ENCODE measurements around the gene NOL3.

Gene NOL3

DNA sequence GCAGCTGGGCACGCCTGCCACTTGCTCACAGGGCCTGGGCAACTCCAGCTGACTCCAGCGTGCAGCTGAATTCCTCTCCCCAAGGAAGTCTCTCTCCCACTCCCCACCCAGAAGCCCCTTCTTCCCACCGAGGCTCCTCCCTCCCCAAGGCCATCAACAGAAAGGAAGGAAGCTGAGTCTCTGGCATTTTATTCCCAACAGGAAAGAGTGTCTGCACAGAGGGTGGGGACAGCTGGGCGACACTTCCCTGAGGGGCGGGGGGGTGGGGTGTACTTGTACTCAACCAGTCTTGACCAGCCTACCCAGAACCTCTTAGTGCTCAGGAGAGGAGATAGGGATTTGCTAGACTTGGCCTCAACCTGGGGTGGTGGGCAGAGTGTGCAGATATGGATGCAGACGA lies 19.7 kb downstream of the NOL3 start, which contains the start of gene EXOC3L1:
Gene EXOC3L1 (minus strand): TSS at position 96 of the 400 bp plus-strand sequence. CDS start 460 bp downstream, outside the sequence.
- DNase-seq (ENCODE audit: low spot score), result no peak

DNA sequence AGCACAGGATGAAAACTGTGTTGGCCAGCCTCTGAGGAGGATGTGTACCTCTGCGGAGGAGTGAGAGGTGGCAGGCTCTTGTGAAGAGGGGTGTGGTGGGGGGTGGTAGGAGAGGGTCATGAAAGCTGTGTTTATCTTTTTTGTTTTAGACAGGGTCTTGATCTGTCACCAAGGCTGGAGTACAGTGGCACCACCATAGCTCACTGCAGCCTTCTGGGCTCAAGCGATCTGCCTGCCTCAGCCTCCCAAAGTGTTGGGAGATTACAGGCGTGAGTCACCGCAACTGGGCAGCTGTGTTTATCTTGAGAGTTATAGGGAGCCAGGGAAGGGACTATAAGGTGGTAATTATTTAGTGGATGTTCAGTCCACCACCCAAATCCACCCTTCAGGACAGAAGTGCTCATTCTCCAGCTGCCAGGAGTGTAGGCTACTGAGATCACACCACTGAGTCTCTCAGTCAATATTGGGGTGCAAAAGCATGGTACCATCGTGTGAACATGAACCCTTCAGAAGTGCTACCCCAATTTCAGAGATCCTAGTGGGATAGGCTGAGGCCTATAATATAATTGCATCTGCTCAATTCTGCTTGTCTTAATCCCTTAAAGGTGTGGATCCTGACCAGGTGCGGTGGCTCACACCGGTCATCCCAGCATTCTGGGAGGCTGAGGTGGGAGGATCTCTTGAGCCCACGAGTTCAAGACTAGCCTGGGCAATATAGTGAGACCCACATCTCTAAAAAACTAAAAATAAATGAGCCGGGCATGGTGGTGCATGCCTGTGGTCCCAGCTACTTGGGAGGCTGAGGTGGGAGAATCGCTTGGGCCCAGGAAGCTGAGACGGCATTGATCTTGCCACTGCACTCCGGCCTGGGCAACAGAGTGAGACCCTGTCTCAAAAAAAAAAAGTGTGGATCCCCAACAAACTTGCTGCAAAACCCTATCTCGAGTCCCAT lies 20.4 kb downstream of the NOL3 start:
- DNase-seq (ENCODE audit: low spot score), result peak; percentile 88

DNA sequence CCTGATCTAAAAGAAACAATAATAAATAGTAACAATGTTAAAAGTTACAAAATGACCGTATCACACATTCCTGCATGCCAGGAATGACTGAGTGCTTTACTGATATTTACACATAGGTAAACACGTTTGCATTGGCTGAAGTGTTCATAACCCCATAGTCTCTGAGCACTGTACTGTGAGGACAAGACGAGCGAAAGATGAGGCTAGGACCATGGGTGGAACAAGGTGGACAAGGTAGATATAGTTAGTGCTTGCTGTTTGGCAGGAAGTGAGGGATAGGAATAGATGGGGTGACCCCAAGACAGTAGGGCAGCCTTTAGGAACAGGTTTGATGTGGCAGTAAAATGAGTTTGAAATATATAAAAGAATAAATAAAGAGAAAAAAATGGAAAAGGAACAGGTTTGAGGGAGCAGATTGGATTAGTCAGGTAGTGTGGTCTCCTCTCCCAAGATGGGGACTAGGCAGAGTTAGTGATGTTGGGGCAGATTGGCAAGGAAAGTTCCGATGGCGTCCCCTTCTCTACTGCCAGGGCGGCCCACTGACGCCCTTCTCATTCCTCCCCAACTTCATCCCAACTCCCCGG lies 21.2 kb downstream of the NOL3 start:
- peak; percentile 67 for DNase-seq (ENCODE audit: low spot score)

DNA sequence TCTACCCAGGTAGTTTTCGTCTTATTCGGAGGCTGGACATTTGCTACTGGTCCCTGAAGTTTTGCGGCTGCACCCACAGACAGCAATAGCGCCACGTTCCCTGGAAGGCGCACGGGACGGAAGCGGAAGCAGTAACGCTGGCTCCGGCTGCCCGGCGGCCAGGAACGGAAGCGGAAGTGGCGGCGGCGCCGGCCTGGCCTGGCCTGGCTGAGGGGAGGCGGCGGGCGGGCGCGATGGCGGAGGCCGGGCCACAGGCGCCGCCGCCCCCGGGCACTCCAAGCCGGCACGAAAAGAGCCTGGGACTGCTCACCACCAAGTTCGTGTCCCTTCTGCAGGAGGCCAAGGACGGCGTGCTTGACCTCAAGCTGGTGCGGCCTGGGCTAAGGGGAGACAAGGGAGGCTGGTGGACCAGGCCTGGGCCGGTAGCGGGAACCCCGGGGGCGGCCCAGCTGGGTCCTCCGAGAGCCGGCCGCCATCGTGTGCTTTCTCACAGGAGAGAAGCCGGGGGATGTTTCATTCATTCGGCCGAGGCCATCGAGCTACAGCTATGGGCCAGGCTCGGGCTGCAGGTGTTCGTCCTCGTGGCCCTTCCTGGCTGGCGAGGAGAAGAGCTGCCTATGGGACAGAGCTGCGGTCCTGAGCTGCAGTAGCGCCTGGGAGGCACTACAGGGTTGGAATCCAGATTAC lies 21.8 kb downstream of the NOL3 start, which contains the start of gene E2F4:
Gene E2F4 (plus strand): TSS at position 161 of the 687 bp plus-strand sequence. CDS start 73 bp downstream, at position 234.
- peak; percentile 94 for DNase-seq (ENCODE audit: low spot score)

DNA sequence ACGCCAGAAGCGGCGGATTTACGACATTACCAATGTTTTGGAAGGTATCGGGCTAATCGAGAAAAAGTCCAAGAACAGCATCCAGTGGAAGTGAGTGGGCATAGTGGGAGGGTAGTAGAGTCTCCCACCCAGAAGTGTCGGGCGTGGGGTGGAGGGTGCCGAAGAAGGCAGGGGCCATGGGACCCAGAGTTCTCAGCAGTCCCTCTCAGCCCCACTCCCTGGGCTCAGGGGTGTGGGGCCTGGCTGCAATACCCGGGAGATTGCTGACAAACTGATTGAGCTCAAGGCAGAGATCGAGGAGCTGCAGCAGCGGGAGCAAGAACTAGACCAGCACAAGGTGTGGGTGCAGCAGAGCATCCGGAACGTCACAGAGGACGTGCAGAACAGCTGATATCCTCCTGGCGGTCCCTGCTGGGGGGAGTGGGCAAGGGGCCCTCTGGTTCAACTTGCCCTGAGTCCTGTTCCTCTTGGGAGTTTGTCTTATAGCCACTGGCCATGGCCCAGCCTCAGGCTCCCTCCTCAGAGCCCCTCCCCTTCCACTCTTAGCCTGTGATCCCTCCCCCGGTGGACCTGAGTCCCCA lies 22.5 kb downstream of the NOL3 start:
- DNase-seq (ENCODE audit: low spot score), result peak; percentile 62

DNA sequence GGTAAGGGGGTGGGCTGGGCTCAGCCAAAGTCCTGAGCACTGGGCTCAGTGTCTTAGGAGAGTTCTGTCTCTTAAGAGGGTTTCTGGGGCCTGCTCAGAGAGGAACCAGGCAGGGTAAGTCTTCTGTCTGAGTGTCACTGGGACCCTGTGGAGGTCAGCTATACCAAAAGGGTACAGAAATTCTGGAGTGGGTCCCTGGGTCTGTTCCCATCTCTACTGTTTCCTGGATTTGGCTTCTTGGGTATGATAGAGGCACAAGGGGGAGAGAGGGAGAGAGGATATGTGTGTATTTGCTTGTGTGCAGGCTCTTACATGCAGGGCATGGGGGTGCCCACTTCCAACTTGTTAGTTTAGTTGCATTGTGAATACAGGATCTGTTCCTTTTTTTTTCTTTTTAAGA lies 23.2 kb downstream of the NOL3 start:
- peak; percentile 59 for DNase-seq (ENCODE audit: low spot score)

DNA sequence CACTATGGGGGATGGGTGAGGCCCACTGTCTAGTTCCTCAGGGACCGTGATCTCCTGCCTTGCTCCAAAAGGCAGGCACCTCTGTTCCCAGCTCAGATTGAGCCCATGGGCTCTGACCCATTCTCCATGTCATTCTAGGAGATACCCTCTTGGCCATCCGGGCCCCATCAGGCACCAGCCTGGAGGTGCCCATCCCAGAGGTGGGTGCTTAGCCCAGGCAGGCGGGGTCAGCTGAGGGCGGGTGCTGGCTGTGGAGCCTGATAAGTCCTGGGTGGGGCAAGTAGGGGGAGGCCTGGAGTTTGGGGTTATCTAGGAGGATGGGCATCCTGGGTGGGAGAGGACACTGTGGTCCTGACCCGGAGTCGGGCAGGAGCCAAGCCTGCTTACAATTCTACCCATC lies 23.9 kb downstream of the NOL3 start:
- peak; percentile 89 for DNase-seq (ENCODE audit: low spot score)

DNA sequence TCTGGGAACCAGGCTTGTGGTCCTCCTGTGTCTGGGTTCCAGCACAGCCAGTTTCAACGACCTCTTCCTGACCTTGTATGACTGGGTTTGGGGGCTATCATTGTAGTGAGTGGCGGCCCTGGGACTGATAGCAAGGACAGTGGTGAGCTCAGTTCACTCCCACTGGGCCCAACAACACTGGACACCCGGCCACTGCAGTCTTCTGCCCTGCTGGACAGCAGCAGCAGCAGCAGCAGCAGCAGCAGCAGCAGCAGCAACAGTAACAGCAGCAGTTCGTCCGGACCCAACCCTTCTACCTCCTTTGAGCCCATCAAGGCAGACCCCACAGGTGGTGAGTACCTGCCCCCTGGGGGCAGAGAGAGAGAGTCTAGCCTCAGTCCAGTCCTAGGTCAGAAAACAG lies 25.3 kb downstream of the NOL3 start:
- peak; percentile 41 for DNase-seq (ENCODE audit: low spot score)

DNA sequence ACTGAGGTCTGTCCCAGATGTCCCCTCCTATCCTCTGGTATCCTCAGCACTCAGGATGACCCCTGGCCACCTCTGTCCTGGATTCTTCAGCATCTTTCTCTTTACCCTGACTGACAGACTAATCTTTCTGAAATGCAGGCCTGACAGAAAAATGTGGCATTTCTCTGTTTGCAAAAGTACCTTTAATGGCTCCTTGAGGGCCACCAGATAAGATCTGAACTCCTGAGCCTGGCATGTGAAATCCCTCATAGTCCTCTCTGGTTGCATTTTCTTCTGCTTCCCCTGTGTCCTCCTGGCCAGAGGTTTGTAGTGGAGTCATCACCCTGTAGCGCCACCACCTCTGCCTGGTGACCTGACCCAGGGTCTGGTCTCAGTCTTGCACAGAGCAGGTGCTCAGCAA lies 26.5 kb downstream of the NOL3 start:
- peak; percentile 35 for DNase-seq (ENCODE audit: low spot score)

DNA sequence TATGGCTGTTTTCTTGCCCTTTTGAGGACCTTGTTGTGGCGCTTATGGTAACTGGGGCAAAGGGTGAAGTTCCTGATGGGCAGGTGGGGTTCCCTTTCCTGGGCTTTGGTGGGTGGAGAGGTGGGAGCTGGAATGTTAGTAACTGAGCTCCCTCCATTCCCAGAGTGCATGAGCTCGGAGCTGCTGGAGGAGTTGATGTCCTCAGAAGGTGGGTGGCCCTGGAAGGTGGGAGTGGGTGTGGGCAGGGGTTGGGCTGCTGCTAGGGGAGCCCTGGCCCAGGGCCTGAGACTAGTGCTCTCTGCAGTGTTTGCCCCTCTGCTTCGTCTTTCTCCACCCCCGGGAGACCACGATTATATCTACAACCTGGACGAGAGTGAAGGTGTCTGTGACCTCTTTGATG lies 27.4 kb downstream of the NOL3 start:
- DNase-seq (ENCODE audit: low spot score), result no peak

DNA sequence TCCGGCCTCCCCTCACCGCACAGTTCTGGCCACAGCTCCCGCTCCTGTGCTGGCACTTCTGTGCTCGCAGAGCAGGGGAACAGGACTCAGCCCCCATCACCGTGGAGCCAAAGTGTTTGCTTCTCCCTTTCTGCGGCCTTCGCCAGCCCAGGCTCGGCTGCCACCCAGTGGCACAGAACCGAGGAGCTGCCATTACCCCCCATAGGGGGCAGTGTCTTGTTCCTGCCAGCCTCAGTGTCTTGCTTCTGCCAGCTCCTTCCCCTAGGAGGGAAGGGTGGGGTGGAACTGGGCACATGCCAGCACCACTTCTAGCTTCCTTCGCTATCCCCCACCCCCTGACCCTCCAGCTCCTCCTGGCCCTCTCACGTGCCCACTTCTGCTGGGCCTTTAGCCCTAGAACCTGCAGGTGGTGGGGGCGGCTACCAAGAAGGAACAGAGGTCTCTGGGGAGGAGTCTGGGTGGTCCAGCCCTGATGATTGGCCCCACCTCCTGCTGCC lies 27.9 kb downstream of the NOL3 start:
- DNase-seq (ENCODE audit: low spot score), result peak; percentile 80

DNA sequence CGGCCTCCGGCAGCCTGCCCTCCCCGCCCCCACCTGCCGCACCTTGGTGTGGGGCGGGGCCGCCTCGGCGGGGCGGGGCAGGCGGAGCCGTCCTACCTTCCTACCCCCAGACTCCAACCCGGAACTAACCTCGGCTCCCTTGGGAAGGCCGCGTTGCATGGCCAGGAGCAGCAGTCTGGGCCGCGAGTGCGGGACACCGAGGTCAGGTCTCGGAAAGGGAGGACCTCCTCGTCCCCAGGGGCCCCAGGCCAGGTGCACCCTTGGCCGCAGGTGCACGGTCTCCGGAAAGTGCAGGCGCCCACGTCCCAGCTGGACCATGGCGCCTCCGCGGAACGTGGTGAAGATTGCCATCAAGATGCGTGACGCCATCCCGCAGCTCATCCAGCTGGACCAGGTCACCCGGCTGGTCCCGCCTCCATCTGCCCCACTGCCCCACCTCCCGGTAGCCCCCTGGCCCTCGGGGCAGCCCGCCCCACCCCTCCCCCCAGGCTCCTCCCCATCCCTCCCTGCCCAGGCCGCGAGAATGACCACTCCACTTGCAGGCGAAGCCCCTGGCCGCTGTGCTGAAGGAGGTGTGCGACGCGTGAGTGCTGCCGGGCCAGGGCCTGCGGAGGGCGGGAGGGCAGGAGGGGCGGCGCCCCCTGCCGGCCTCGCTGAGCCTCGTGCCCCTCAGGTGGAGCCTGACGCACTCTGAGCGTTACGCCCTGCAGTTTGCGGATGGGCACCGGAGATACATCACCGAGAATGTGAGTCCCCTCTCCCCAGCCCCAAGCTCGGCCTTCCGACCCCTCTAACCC lies 28.9 kb downstream of the NOL3 start, which contains the start of gene ELMO3:
Gene ELMO3 (plus strand): TSS at position 121 of the 797 bp plus-strand sequence. CDS start 196 bp downstream, at position 317.
- DNase-seq (ENCODE audit: low spot score), result no peak

DNA sequence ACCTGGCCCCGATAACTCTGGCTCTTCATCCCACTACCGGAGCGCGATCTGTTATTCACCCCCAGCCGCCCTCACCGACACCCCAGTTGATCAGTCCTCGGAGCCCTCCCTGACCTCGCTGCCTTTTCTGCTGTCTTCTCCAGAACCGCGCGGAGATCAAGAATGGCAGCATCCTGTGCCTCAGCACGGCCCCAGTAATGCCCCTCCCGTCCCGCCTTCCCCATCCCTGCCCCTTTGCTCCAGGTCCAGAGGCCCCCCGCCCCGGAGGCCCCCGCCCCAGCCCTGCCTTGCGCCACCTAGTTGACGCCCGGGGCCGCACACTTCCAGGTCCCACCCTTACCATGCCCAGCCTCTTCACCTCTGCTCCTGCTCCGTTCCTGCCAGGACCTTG lies 29.5 kb downstream of the NOL3 start:
- DNase-seq (ENCODE audit: low spot score), result no peak

DNA sequence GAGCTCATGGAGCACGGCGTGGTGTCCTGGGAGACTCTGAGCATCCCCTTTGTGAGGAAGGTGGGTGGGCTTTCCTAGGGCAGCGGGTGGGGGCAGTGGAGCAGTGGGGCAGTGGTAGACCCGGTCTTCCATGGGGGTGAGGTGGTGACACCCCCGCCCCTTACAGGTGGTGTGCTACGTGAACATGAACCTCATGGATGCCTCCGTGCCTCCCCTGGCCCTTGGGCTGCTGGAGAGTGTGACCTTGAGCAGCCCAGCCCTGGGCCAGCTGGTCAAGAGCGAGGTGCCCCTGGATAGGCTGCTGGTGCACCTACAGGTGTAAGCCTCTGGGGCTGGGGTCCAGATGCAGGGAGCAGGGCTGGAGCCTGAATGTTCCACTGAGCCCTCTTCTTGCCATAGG lies 30.2 kb downstream of the NOL3 start:
- DNase-seq (ENCODE audit: low spot score), result no peak

DNA sequence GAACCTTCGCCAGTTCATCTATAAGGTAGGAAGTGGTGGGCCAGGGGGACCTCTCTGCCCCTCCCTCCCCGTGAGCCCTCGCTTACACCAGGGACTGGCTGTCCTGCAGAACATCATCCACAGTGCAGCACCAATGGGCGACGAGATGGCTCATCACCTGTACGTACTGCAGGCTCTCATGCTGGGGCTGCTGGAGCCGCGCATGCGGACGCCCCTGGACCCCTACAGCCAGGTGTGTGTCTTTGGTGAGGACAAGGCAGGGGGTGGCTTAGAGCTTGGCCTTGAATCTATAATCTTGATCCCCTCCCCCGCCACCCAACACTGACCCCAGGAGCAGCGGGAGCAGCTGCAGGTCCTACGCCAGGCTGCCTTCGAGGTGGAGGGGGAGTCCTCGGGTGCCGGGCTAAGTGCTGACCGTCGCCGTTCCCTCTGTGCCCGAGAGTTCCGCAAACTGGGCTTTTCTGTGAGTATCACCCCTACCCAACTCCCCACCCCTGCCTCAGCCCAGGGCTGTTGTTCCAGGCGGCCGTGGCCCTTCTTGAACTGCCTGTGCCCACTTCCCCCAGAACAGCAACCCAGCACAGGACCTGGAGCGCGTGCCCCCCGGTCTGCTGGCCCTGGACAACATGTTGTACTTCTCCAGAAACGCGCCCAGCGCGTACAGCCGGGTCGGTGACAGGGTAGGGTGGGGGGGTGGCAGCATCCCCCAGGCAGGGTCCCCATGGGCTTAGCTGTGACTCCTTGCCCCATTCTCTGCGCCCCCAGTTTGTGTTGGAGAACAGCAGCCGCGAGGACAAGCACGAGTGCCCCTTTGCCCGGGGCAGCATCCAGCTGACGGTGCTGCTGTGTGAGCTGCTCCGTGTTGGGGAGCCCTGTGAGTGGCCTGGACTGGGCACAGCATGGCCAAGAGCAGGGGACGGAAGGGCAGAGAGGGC lies 31.3 kb downstream of the NOL3 start:
- no peak for DNase-seq (ENCODE audit: low spot score)

DNA sequence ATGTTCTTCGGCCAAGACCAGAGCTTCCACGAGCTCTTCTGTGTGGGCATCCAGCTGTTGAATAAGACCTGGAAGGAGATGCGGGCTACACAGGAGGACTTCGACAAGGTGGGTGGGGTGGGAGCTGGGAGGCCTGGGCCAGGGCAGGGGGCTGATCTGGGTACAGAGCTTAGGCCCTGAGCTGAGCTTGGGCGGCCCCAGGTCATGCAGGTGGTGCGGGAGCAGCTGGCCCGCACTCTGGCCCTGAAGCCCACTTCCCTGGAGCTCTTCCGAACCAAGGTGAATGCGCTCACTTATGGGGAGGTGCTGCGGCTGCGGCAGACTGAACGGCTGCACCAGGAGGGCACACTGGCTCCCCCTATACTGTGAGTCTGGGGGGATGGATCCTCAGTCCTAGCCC lies 32.1 kb downstream of the NOL3 start:
- DNase-seq (ENCODE audit: low spot score), result no peak

DNA sequence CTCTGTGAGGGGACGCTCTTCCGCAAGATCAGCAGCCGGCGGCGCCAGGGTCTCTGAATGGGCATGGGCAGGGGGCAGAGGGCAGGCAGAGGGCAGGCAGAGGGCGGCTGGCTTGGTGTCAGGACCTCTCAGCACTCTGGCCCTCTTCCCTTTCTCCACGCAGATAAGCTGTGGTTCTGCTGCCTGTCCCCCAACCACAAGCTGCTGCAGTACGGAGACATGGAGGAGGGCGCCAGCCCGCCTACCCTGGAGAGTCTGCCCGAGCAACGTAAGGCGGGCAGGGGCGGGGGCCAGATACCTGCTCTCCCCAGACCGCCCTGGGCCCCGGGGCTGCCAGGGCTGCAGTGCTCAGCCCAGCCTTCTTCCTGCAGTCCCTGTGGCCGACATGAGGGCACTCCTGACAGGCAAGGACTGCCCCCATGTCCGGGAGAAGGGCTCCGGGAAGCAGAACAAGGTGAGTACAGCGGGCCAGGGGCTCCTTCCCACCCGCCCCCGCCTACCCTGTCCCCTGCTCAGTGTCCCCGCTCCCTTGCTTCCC lies 32.7 kb downstream of the NOL3 start:
- DNase-seq (ENCODE audit: low spot score), result no peak

DNA sequence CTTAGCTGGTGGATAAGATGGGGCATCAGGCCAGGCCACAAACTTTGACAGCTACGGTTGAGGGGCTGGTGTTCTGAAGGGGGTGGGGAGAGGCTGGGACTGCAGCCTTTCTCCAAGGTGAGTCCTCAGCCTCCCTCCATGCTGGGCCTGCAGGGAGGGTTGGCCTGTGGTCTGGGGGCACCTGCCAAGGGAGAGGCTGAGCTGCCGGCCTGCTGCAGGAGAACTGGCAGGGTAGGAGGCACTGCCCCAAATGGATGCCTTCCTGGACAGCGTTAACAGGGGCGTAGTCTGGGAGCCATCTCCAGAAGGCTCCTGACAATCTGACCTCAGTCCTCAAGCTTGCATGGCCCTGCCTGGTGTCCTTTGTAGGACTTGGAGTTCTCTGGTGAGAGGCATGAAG lies 33.7 kb downstream of the NOL3 start:
- DNase-seq (ENCODE audit: low spot score), result no peak

DNA sequence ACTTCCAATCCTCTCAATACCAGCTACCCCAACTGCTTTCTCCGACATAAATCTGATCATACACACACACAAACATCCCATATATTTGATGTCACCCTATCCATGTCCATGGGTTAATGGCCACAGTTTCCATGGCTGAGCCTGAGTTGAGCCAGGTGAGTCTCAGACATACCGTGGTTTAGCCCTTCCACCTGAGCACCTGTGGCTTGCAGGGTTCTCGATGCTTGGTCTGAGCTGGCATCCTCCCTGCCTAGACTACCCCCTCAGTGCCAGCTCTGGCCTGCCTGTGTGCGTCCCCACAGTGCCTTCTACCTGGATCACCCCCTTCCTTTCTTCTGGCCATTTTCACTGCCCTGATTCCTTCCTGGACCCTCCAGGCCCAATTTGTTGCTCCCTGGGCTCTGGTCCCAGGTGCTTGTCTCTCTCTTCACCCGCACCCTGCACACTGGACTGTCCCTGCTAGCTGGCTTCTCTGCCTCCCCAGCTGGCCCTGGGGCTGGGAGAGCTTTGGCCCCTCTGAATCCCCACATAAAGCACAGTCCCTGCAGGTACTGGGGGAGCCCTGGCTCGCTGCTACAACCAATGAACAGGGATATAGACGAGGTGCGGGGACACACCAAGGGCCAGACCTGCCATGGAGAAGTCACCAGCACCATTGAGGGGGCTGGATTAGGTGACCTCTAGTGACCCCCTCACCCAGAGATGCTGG lies 35.9 kb downstream of the NOL3 start:
- DNase-seq (ENCODE audit: low spot score), result no peak

Measured in hematopoietic multipotent progenitor cell treated with erythropoietin and hydrocortisone succinate and interleukin-3 and kit ligand, for 17 days (in vitro differentiated cells).